Measurements from ENCODE around the gene MLXIP.
"Not testable (repeated sequence)": the region's sequence is repeated elsewhere in the genome, so short reads cannot be mapped to it uniquely, and the experiment has no call there.

Gene MLXIP

GRCh38 chr12:122145505-122146330 is 67.2 kb downstream of the MLXIP start:
- no peak for DNase-seq

GRCh38 chr12:122147514-122148290 is 69.1 kb downstream of the MLXIP start:
- no peak for DNase-seq

- no peak for DNase-seq
Measured at GRCh38 chr12:122148657-122149056, 70.1 kb downstream of the MLXIP start.

GRCh38 chr12:122150127-122150681 is 71.6 kb downstream of the MLXIP start:
- no peak for DNase-seq

GRCh38 chr12:122152754-122153153 is 74.2 kb downstream of the MLXIP start:
- peak in 1 of 58 donors; percentile 1 for DNase-seq

- DNase-seq = no peak
Measured at GRCh38 chr12:122155705-122156104, 77.1 kb downstream of the MLXIP start.

- no peak for DNase-seq
Measured at GRCh38 chr12:122158700-122159285, 80.2 kb downstream of the MLXIP start.

GRCh38 chr12:122159882-122160281 is 81.3 kb downstream of the MLXIP start:
- DNase-seq = no peak

GRCh38 chr12:122160761-122161160 is 82.2 kb downstream of the MLXIP start:
- no peak for DNase-seq

GRCh38 chr12:122161682-122162081 is 83.1 kb downstream of the MLXIP start:
- no peak for DNase-seq

GRCh38 chr12:122162976-122163375 is 84.4 kb downstream of the MLXIP start:
- DNase-seq = no peak

- DNase-seq = no peak
Measured at GRCh38 chr12:122166422-122167349, 88.1 kb downstream of the MLXIP start.

GRCh38 chr12:122167356-122167925 is 88.9 kb downstream of the MLXIP start:
- DNase-seq = no peak

GRCh38 chr12:122168492-122168891 is 89.9 kb downstream of the MLXIP start:
- DNase-seq = no peak

GRCh38 chr12:122171399-122171798 is 92.8 kb downstream of the MLXIP start:
- DNase-seq = no peak

GRCh38 chr12:122172262-122172939 is 93.8 kb downstream of the MLXIP start:
- DNase-seq = no peak

GRCh38 chr12:122174155-122174845 is 95.7 kb downstream of the MLXIP start, which contains the start of gene IL31:
IL31 (minus strand) TSS chr12:122174221; CDS start chr12:122174172, 49 bp downstream.
- DNase-seq = no peak

- not testable (repeated sequence) for DNase-seq
Measured at GRCh38 chr12:122176473-122176872, 97.9 kb downstream of the MLXIP start.

All from anterior cingulate cortex (tissue), 58 donors.